Skeletal muscle satellite cell (primary cell): ENCODE measurements around the gene TMED9.
"Not testable (repeated sequence)": the region's sequence is repeated elsewhere in the genome, so short reads cannot be mapped to it uniquely, and the experiment has no call there.

Experiments
- H3K27me3 ChIP-seq: 2 replicates; pipeline ENCODE4 v1.7.0; 2013; ENCODE audit warnings: low read length; ENCODE audit not compliant: control insufficient read depth, insufficient read depth
- H3K36me3 ChIP-seq: 2 replicates; pipeline ENCODE4 v1.7.0; 2013; ENCODE audit warnings: mild to moderate bottlenecking, control low read depth, low read length; ENCODE audit not compliant: insufficient read depth
- H3K4me1 ChIP-seq: 2 replicates; pipeline ENCODE4 v1.7.0; 2013; ENCODE audit warnings: low read length; ENCODE audit not compliant: control insufficient read depth, insufficient read depth
- H3K4me2 ChIP-seq: 2 replicates; pipeline ENCODE4 v1.7.0; 2013; ENCODE audit warnings: mild to moderate bottlenecking, low read length
- H3K4me3 ChIP-seq: 2 replicates; pipeline ENCODE4 v1.7.0; 2013; ENCODE audit warnings: low read length
- H3K9ac ChIP-seq: 2 replicates; pipeline ENCODE4 v1.7.0; 2013; ENCODE audit warnings: mild to moderate bottlenecking, low read depth, low read length, moderate library complexity
- H3K9me3 ChIP-seq: replicated peaks from 2 replicates; pipeline ENCODE4 v1.7.0; 2013; ENCODE audit warnings: mild to moderate bottlenecking, control low read depth, low read length

TMED9 gene

GRCh38 chr5:177608243-177609075, 16.5 kb downstream of the TMED9 start:
- no peak overlapping the region for H3K4me2 ChIP-seq
- H3K36me3 ChIP-seq: peaks cover 11% of the 10 kb centered on the region
- no peak overlapping the region for H3K9ac ChIP-seq
- no peaks in the 10 kb centered on the region for H3K4me1 ChIP-seq
- no peaks in the 10 kb centered on the region for H3K9me3 ChIP-seq
- no peak overlapping the region for H3K4me3 ChIP-seq
- no peaks in the 10 kb centered on the region for H3K27me3 ChIP-seq

GRCh38 chr5:177609076-177610059, 17.4 kb downstream of the TMED9 start:
- Histone ChIP-seq H3K9ac (no peak overlapping the region), H3K4me3 (no peak overlapping the region), H3K4me1 (no peaks in the 10 kb centered on the region), H3K9me3 (no peaks in the 10 kb centered on the region), H3K36me3 (peaks cover 11% of the 10 kb centered on the region), H3K27me3 (no peaks in the 10 kb centered on the region), H3K4me2 (no peak overlapping the region)

- Histone ChIP-seq H3K36me3 (peaks cover 11% of the 10 kb centered on the region), H3K9ac (no peak overlapping the region), H3K4me2 (no peak overlapping the region), H3K4me3 (no peak overlapping the region), H3K9me3 (no peaks in the 10 kb centered on the region), H3K4me1 (no peaks in the 10 kb centered on the region), H3K27me3 (no peaks in the 10 kb centered on the region)
Measured at GRCh38 chr5:177610131-177610769, 18.2 kb downstream of the TMED9 start.

DNA sequence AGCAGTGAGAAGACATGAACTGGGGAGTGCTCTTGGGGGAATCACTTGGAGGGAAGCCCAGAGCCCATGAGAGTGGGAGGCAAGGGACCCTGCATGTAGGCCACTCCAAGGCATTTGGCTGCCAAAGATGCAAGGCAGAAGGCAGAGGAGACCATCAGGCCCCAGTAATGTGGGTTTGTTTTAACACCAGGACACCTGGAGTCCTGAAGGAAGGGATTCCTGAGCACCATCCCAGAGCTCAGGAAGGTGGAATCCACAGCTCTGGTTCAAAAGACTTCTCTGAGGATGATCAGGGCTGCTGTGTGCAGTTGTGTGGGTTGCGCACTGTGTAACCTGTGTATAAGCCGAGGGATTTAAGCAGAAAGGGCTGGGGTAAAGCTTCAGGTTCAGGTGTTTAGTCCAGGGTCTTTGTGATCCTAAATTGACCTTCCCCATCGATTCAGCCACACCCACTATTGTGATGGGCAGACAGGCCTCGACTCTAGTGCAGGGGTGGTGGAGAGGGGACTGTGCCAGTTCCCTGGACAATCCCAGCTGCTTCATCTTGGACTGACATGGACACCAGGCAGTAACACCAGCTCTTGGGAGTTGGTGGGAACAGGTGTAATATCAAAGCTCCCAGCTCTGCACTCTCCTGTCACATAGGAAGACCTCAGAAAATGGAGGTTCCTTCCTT, 18.9 kb downstream of the TMED9 start:
- H3K27me3 ChIP-seq: no peaks in the 10 kb centered on the region
- H3K9me3 ChIP-seq: no peaks in the 10 kb centered on the region
- H3K4me3 ChIP-seq: no peak overlapping the region
- peaks cover 11% of the 10 kb centered on the region for H3K36me3 ChIP-seq
- H3K4me1 ChIP-seq: no peaks in the 10 kb centered on the region
- no peak overlapping the region for H3K9ac ChIP-seq
- no peak overlapping the region for H3K4me2 ChIP-seq

- peaks cover 11% of the 10 kb centered on the region for H3K36me3 ChIP-seq
- H3K9ac ChIP-seq: no peak overlapping the region
- no peak overlapping the region for H3K4me3 ChIP-seq
- H3K4me2 ChIP-seq: no peak overlapping the region
- H3K27me3 ChIP-seq: no peaks in the 10 kb centered on the region
- H3K4me1 ChIP-seq: no peaks in the 10 kb centered on the region
- no peaks in the 10 kb centered on the region for H3K9me3 ChIP-seq
Measured at GRCh38 chr5:177611446-177612214, 19.6 kb downstream of the TMED9 start.

GRCh38 chr5:177612215-177612673, 20.2 kb downstream of the TMED9 start:
- Histone ChIP-seq H3K36me3 (peaks cover 11% of the 10 kb centered on the region), H3K4me2 (no peak overlapping the region)

GRCh38 chr5:177620560-177620959, 28.6 kb downstream of the TMED9 start:
- Histone ChIP-seq H3K9me3 (no peaks in the 10 kb centered on the region), H3K4me3 (no peak overlapping the region), H3K27me3 (no peaks in the 10 kb centered on the region), H3K36me3 (peaks cover 12% of the 10 kb centered on the region), H3K4me2 (no peak overlapping the region), H3K9ac (no peak overlapping the region), H3K4me1 (no peaks in the 10 kb centered on the region)

More at GRCh38 chr5:177612215-177612673, 20.2 kb downstream of the TMED9 start:
- no peak overlapping the region for H3K9ac ChIP-seq
- no peaks in the 10 kb centered on the region for H3K9me3 ChIP-seq
- H3K27me3 ChIP-seq: no peaks in the 10 kb centered on the region
- no peak overlapping the region for H3K4me3 ChIP-seq
- no peaks in the 10 kb centered on the region for H3K4me1 ChIP-seq

- H3K27me3 ChIP-seq, H3K4me3 ChIP-seq, H3K4me2 ChIP-seq, H3K9me3 ChIP-seq, H3K9ac ChIP-seq, H3K36me3 ChIP-seq, H3K4me1 ChIP-seq: not testable (repeated sequence)
Measured at GRCh38 chr5:177624172-177624571, 32.2 kb downstream of the TMED9 start.

DNA sequence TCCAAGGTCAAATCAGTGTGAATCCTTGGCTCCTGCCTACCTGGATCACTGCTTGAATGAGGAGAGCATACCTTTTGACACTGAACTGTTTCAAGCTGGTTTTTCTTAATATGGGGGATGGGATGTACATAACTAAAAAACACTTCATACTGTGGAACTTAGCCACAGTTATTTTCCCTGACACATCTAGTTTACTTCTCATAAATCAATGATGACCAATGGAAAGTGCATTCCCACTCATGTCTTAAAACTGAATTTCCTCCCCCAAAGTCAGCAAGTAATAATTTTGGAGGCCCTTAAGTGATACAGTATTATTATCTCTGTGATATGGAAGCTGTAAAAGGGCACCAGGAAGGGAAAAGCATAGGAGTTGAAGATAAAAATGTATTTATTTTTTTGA, 38.2 kb downstream of the TMED9 start:
- H3K9ac ChIP-seq, H3K36me3 ChIP-seq, H3K4me1 ChIP-seq, H3K4me3 ChIP-seq, H3K4me2 ChIP-seq, H3K9me3 ChIP-seq, H3K27me3 ChIP-seq: not testable (repeated sequence)

GRCh38 chr5:177634912-177635311, 42.9 kb downstream of the TMED9 start:
- not testable (repeated sequence) for H3K4me2 ChIP-seq

More at GRCh38 chr5:177634912-177635311, 42.9 kb downstream of the TMED9 start:
- H3K4me3 ChIP-seq, H3K36me3 ChIP-seq, H3K9me3 ChIP-seq, H3K27me3 ChIP-seq, H3K9ac ChIP-seq, H3K4me1 ChIP-seq: not testable (repeated sequence)
